Measurements from ENCODE around the gene SHF. TPM values are rescaled to one million over a fixed set of nuclear protein-coding genes. Genes with fewer than 3 reads are reported as not detected.
A peak's percentile ranks its signal among the peaks of the same experiment; 100 is the strongest.
"Not testable (repeated sequence)": the region's sequence is repeated elsewhere in the genome, so short reads cannot be mapped to it uniquely, and the experiment has no call there.

The SHF gene
- total RNA-seq, 2 donors from 2014 or later, result 2.7 to 111 TPM

DNA sequence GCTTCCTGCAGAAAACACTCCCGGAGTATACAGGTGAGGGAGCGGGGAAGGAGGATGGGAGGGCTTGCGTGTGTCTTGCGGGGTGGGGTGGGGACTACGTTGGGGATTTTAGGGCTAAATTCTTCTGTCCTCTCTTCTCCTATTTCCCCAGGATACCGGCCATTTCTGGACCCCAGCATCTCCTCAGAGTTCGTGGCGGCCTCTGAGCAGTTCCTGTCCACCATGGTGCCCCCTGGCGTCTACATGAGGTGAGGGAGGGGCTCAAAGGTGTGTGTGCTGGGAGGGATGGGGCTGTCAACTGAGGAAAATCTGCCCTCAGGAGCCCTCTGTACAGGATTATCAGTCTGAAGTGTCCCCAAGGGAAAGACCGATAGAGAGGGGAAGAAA is 51.4 kb downstream of the SHF start:
- ATAC-seq (replicated peaks), result no peak
- Mint-ChIP-seq H3K4me3 (peak overlapping the region; percentile 45), H3K4me1 (no peaks in the 10 kb centered on the region), H3K36me3 (ENCODE audit: low read depth) (no peaks in the 10 kb centered on the region), H3K27me3 (peaks cover 25% of the 10 kb centered on the region), H3K9me3 (no peaks in the 10 kb centered on the region), H3K27ac (no peak overlapping the region)

DNA sequence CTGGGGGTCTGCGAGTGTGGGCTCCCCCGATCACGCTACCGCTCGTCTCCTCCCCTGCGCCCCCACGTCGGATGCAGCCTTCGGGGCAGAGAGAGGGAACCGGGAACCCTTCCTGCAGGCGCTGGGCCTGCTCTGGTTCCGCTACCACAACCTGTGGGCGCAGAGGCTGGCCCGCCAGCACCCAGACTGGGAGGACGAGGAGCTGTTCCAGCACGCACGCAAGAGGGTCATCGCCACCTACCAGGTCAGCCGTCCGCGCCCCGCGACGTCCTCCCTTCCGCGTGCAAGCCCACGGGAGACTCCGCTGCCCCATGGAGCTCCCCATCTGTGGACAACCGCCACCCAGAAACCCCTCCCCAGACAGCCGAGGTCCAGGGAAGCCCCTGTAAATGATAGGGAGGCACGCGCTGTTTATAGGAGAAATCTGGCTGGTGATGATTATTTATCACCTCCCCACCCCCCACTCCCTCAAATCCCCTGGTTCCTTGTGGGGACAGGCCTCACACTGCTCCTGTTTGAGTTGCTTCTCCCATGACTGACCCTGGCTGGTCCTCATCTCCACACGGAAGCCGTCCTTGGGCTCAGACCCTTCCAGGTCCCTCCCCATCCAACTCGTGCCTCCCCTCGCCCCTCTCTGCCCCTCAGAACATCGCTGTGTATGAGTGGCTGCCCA is 51.9 kb downstream of the SHF start:
- H3K9me3 Mint-ChIP-seq; H3K4me1 Mint-ChIP-seq; H3K27ac Mint-ChIP-seq; H3K36me3 Mint-ChIP-seq (ENCODE audit: low read depth): not testable (repeated sequence)
- H3K27me3 Mint-ChIP-seq, result peaks cover 25% of the 10 kb centered on the region
- peak overlapping the region; percentile 45 for H3K4me3 Mint-ChIP-seq
- peak; percentile 18 for ATAC-seq (replicated peaks)

DNA sequence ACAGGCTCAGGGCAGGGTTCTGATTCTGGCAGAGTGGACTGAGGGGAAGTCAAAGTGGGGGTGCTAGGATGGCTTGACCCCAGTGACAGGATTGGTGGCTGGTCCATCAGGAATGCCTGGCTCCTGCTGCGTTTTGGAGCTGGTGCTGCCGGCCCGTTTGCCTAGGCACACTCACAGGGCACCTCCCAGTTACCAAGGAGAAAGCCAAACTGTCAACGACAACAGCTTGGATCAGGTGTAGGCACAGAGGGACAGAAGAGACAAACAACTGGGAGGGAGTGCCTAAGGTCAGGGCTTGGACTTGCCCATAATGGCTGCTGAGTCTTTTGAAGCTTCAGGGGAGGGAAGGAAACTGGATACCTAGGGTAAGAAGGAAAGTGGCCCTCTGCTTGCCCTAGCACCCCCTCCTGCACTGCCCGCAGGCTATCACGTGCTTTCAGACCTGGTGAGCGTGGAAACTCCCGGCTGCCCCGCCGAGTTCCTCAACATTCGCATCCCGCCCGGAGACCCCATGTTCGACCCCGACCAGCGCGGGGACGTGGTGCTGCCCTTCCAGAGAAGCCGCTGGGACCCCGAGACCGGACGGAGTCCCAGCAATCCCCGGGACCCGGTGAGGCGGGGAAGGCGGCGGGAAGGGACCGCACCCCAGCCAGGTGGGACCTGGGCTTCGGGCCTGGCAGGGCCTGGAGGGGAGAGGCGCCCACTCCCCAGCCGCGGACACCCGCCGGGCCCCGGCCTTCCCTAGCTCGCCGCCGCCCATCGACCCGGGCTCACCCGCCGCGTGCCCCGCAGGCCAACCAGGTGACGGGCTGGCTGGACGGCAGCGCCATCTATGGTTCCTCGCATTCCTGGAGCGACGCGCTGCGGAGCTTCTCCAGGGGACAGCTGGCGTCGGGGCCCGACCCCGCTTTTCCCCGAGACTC is 52.8 kb downstream of the SHF start:
- no peaks in the 10 kb centered on the region for H3K4me1 Mint-ChIP-seq
- peak; percentile 56 for ATAC-seq (replicated peaks)
- H3K27me3 Mint-ChIP-seq, result peaks cover 29% of the 10 kb centered on the region
- H3K36me3 Mint-ChIP-seq (ENCODE audit: low read depth), result no peaks in the 10 kb centered on the region
- H3K27ac Mint-ChIP-seq, result peak overlapping the region; percentile 15
- peak overlapping the region; percentile 51 for H3K4me3 Mint-ChIP-seq
- no peaks in the 10 kb centered on the region for H3K9me3 Mint-ChIP-seq

DNA sequence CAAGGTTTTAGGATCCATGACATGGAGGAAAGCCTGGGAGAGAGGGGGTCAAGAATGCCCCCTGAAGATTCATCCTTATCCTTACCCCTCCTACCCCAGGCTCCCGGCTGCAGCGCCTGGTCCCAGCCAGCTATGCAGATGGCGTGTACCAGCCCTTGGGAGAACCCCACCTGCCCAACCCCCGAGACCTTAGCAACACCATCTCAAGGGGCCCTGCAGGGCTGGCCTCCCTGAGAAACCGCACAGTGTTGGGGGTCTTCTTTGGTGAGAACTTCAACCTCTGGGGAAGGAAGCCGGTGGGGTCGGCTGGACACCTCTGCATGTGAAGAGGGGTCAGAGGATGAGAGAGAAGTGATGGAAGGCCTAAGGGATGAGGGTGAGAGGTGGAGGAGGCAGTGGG is 53.7 kb downstream of the SHF start:
- Mint-ChIP-seq H3K27me3 (peaks cover 29% of the 10 kb centered on the region), H3K9me3 (no peaks in the 10 kb centered on the region), H3K27ac (no peak overlapping the region), H3K36me3 (ENCODE audit: low read depth) (no peaks in the 10 kb centered on the region), H3K4me3 (peak overlapping the region; percentile 51), H3K4me1 (no peaks in the 10 kb centered on the region)
- ATAC-seq (replicated peaks), result no peak

DNA sequence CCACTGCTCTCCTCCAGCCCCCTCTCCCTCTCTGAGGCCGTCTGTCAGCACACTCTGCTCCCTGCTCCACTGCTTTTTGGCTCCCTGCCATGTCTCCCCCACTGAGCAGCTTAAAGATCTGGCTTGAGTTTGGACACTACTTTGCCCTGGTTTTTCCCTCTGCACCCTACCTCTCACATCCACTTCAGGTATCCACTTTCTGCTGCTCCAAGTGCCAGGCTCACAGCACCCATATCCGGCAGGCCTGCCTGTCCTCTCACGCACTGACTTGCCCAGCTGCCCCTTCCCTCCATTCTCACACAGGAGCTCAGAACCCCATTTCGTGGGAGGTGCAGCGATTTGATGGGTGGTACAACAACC is 54.2 kb downstream of the SHF start:
- H3K36me3 Mint-ChIP-seq (ENCODE audit: low read depth), result no peaks in the 10 kb centered on the region
- peaks cover 33% of the 10 kb centered on the region for H3K27me3 Mint-ChIP-seq
- no peak overlapping the region for H3K4me3 Mint-ChIP-seq

GRCh38 chr15:45132844-45133560 is 54.8 kb downstream of the SHF start:
- no peak overlapping the region for H3K4me3 Mint-ChIP-seq
- peaks cover 38% of the 10 kb centered on the region for H3K27me3 Mint-ChIP-seq
- ATAC-seq (replicated peaks), result no peak
- no peaks in the 10 kb centered on the region for H3K4me1 Mint-ChIP-seq
- no peaks in the 10 kb centered on the region for H3K9me3 Mint-ChIP-seq
- H3K27ac Mint-ChIP-seq, result no peak overlapping the region
- no peaks in the 10 kb centered on the region for H3K36me3 Mint-ChIP-seq (ENCODE audit: low read depth)

More for the DNA sequence above, 54.2 kb downstream of the SHF start:
- H3K4me1 Mint-ChIP-seq, result no peaks in the 10 kb centered on the region
- H3K27ac Mint-ChIP-seq, result no peak overlapping the region
- ATAC-seq (replicated peaks), result no peak
- no peaks in the 10 kb centered on the region for H3K9me3 Mint-ChIP-seq

DNA sequence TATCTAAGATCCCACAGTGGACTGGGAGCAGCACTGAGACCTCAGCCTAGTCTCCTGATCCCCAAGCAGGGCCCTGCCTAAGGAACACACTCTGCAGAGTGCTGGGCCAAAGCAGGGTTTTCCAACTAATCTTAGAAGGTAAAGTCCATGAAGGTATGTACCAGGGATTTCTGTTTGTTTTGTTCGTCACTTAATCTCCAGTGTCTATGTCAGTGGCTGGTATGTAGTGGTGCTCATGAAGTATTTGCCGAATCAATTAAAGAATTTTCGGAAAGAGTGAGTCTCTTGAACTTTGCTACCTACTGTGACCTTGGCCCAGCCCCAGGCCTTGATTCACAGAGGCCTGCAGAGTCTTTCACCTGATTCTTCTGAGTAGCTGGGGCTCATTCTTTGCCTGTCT is 56.3 kb downstream of the SHF start:
- H3K36me3 Mint-ChIP-seq (ENCODE audit: low read depth), result no peaks in the 10 kb centered on the region
- H3K4me3 Mint-ChIP-seq, result no peak overlapping the region
- no peak for ATAC-seq (replicated peaks)
- no peak overlapping the region for H3K27ac Mint-ChIP-seq
- no peaks in the 10 kb centered on the region for H3K4me1 Mint-ChIP-seq
- no peaks in the 10 kb centered on the region for H3K9me3 Mint-ChIP-seq
- peaks cover 40% of the 10 kb centered on the region for H3K27me3 Mint-ChIP-seq

- peak overlapping the region; percentile 14 for H3K4me3 Mint-ChIP-seq
These were observed 57.3 kb downstream of the SHF start for GRCh38 chr15:45130291-45131000.

DNA sequence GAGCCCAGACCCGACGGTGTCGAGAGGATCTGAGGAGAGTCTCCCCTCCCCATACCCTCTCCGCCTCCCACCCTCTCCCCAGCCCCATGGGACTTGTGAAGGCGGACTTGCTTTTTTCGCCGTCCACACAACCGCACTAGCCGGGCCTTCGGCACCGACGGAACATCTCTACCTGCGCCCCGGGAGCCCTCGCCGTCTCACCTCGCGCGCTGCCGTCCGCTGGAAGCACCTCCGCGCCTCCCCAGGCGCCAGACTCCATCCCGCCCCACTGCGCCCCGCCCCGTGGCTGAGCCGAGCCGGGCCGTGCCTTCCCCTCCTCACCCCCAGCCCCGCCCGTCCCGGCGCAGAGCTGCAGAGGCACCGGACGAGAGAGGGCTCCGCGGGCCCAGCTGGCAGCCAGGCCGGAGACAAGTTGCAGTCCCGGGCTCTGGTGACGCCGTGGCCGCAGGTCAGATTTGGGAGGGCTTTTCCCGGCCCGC is 58.1 kb downstream of the SHF start, which contains the start of the genes DUOX1 and DUOXA1:
DUOX1 (plus strand) TSS at position 344 of the 479 bp plus-strand sequence. CDS start 1,973 bp downstream, outside the sequence.
DUOXA1 (minus strand) TSS at position 229 of the 479 bp plus-strand sequence. CDS start 6,865 bp downstream, outside the sequence.
- Mint-ChIP-seq H3K4me1 (no peaks in the 10 kb centered on the region), H3K27me3 (peaks cover 50% of the 10 kb centered on the region), H3K9me3 (no peaks in the 10 kb centered on the region), H3K36me3 (ENCODE audit: low read depth) (no peaks in the 10 kb centered on the region), H3K27ac (no peak within 1 kb of the TSS), H3K4me3 (peak within 1 kb of the TSS; percentile 14)
- ATAC-seq (replicated peaks), result peak; percentile 54

More at GRCh38 chr15:45130291-45131000, 57.3 kb downstream of the SHF start:
- peaks cover 45% of the 10 kb centered on the region for H3K27me3 Mint-ChIP-seq
- ATAC-seq (replicated peaks), result no peak
- no peaks in the 10 kb centered on the region for H3K4me1 Mint-ChIP-seq
- no peaks in the 10 kb centered on the region for H3K9me3 Mint-ChIP-seq
- H3K27ac Mint-ChIP-seq, result no peak overlapping the region
- no peaks in the 10 kb centered on the region for H3K36me3 Mint-ChIP-seq (ENCODE audit: low read depth)

DNA sequence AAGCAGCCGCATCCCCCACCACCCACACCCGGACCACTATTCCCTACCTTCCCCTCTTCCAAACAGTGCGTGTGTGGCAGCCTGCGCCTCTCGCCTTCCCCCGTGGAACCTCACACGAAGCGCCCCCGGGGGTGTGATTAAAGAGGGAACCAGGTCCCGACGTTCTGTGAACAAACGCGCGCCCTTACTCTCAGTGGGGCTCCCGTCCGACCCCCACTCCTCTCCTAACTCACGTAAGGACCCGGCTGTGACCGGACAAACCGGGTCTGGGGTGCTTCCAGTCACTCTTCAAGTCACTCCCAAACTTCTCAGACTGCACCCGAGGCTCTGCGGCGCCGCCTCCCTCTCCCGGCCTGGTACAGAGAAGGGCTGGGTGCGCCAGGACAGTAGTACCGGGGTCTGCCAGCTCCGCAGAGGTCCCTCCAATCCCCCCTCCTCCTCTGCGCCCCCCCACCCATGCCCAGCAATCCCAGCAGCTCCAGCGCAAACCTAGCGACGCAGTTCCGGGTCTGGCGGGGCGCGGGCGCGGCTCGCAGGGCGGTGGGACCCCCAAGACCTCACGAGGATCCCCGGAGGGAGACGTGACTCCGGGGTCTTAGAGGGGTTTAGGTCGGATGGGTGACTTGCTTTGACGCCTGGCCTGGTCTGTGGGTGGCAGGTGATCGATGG is 58.7 kb downstream of the SHF start:
- no peak overlapping the region for H3K27ac Mint-ChIP-seq
- H3K9me3 Mint-ChIP-seq, result no peaks in the 10 kb centered on the region
- H3K4me1 Mint-ChIP-seq, result no peaks in the 10 kb centered on the region
- peaks cover 44% of the 10 kb centered on the region for H3K27me3 Mint-ChIP-seq
- ATAC-seq (replicated peaks), result no peak
- no peaks in the 10 kb centered on the region for H3K36me3 Mint-ChIP-seq (ENCODE audit: low read depth)
- H3K4me3 Mint-ChIP-seq, result peak overlapping the region; percentile 2

GRCh38 chr15:45126535-45127158 is 61.1 kb downstream of the SHF start:
- Mint-ChIP-seq H3K27ac (no peak overlapping the region), H3K27me3 (peaks cover 36% of the 10 kb centered on the region), H3K4me1 (no peaks in the 10 kb centered on the region), H3K9me3 (no peaks in the 10 kb centered on the region), H3K36me3 (ENCODE audit: low read depth) (no peaks in the 10 kb centered on the region), H3K4me3 (no peak overlapping the region)
- ATAC-seq (replicated peaks), result peak; percentile 58

- H3K27me3 Mint-ChIP-seq, result peaks cover 36% of the 10 kb centered on the region
- H3K9me3 Mint-ChIP-seq, result no peaks in the 10 kb centered on the region
- H3K36me3 Mint-ChIP-seq (ENCODE audit: low read depth), result no peaks in the 10 kb centered on the region
- no peak overlapping the region for H3K4me3 Mint-ChIP-seq
- H3K4me1 Mint-ChIP-seq, result no peaks in the 10 kb centered on the region
- no peak for ATAC-seq (replicated peaks)
- H3K27ac Mint-ChIP-seq, result no peak overlapping the region
These were observed 64.4 kb downstream of the SHF start for GRCh38 chr15:45123397-45123796.

DNA sequence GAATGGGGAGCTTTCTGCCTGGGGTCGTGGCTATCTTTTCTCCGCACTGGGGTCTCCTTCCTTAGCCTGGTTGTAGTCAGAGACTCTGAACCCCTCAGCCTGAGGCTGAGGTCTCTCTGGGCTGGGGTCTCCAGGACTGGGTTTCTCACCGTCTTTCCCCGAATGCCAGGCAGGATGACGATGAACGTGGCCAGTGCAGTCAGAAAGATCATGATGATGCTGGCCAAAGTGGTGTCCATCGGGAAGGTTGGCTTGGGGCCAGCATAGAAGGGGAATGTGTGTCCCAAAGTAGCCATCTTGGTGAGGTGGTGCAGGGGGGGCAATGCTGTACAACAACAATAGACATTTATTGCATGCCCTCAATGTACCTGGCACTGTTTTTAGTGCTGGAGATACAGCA is 65.0 kb downstream of the SHF start:
- peaks cover 36% of the 10 kb centered on the region for H3K27me3 Mint-ChIP-seq
- H3K4me1 Mint-ChIP-seq, result peaks cover 5% of the 10 kb centered on the region
- no peak overlapping the region for H3K27ac Mint-ChIP-seq
- no peak for ATAC-seq (replicated peaks)
- H3K9me3 Mint-ChIP-seq, result no peaks in the 10 kb centered on the region
- H3K4me3 Mint-ChIP-seq, result no peak overlapping the region
- no peaks in the 10 kb centered on the region for H3K36me3 Mint-ChIP-seq (ENCODE audit: low read depth)

Measured in activated T-helper 17 cell treated with anti-CD3 and anti-CD28 coated beads, Interleukin-2, amount 50 U/mL, for 72 hours (primary cell).